Esophagus muscularis mucosa (tissue), 4 donors: ENCODE measurements around the gene FCRL5. TPM values are rescaled to one million over a fixed set of nuclear protein-coding genes. Genes with fewer than 3 reads are reported as not detected.
"Not testable (repeated sequence)": the region's sequence is repeated elsewhere in the genome, so short reads cannot be mapped to it uniquely, and the experiment has no call there.

Experiments
- DNase-seq: peaks from one replicate; pipeline ENCODE4 v3.0.0-alpha.2; 2017; ENCODE audit errors: extremely low spot score
- H3K27ac ChIP-seq, 4 donors: fragments of 200-600 bp; sonication (generic); replicated peaks in 1 of 4; 1 replicate in 3 of 4; 2 replicates in 1 of 4; pipeline ENCODE4 v1.5.1; 2016 to 2019; ENCODE audit warnings: mild to moderate bottlenecking in 1 of 4
- H3K27me3 ChIP-seq, 4 donors: fragments of 200-600 bp; sonication (generic); one replicate each; pipeline versions ENCODE4 v1.5.1 to v1.6.0; 2016 to 2019
- H3K36me3 ChIP-seq, 4 donors: fragments of 200-600 bp; sonication (generic); one replicate each; pipeline ENCODE4 v1.5.1; 2016 to 2019
- H3K4me1 ChIP-seq, 4 donors: fragments of 200-600 bp; sonication (generic); one replicate each; pipeline ENCODE4 v1.5.1; 2016 to 2019
- H3K4me3 ChIP-seq, 4 donors: fragments of 200-600 bp; sonication (generic); 1 replicate in 2 of 4; 2 replicates in 2 of 4; pipeline ENCODE4 v1.5.1; 2016 to 2019; ENCODE audit warnings: mild to moderate bottlenecking in 4 of 4, moderate library complexity in 1 of 4
- H3K9me3 ChIP-seq, 4 donors: fragments of 200-600 bp; sonication (generic); 1 replicate in 3 of 4; 2 replicates in 1 of 4; pipeline ENCODE4 v1.5.1; 2016 to 2019
- EP300 ChIP-seq: sonication (generic); formaldehyde crosslinking; IDR thresholded peaks from one replicate; pipeline ENCODE4 v1.6.1; 2017; ENCODE audit warnings: antibody characterized with exemption
- POLR2A ChIP-seq: fragments of 450-650 bp; IDR thresholded peaks from one replicate; pipeline ENCODE4 v1.6.1; 2017; ENCODE audit warnings: antibody characterized with exemption, moderate library complexity, mild to moderate bottlenecking, low read depth
- POLR2AphosphoS5 ChIP-seq, 2 donors: sonication (generic); formaldehyde crosslinking; IDR thresholded peaks; one replicate each; pipeline ENCODE4 v1.6.1; 2017; ENCODE audit warnings: antibody characterized with exemption in 2 of 2
- WGBS: methylation state at CpG from one replicate; pipeline ENCODE4 v1.1.5; 2018; 5-methylcytosine and 5-hydroxymethylcytosine counted together
- intact Hi-C: fragments of 100-400 bp; cut with DNase I; formaldehyde crosslinking; loops from one replicate; pipeline ENCODE4 v1.15.1; 2023
- total RNA-seq, 4 donors: library from RNA; depleted of rRNA; stranded (reverse); fragments of >200 nt; gene quantifications; one replicate each; pipeline versions ENCODE4 v1.1.0 to v1.2.1, GENCODE V29; 2016
- TF ChIP-seq, protein P1 (sequence below), 3 experiments: fragments of 200-600 bp in 2 of 3; fragments of 450-650 bp in 1 of 3; sonication (generic) in 2 of 3; IDR thresholded peaks; one replicate each; pipeline ENCODE4 v1.5.1; 2017 to 2019; ENCODE audit warnings: antibody characterized with exemption in 3 of 3, mild to moderate bottlenecking in 2 of 3, moderate library complexity in 1 of 3

FCRL5 gene
- total RNA-seq, 4 donors from 2014 or later = 0.50 TPM; not detected in 3

DNA sequence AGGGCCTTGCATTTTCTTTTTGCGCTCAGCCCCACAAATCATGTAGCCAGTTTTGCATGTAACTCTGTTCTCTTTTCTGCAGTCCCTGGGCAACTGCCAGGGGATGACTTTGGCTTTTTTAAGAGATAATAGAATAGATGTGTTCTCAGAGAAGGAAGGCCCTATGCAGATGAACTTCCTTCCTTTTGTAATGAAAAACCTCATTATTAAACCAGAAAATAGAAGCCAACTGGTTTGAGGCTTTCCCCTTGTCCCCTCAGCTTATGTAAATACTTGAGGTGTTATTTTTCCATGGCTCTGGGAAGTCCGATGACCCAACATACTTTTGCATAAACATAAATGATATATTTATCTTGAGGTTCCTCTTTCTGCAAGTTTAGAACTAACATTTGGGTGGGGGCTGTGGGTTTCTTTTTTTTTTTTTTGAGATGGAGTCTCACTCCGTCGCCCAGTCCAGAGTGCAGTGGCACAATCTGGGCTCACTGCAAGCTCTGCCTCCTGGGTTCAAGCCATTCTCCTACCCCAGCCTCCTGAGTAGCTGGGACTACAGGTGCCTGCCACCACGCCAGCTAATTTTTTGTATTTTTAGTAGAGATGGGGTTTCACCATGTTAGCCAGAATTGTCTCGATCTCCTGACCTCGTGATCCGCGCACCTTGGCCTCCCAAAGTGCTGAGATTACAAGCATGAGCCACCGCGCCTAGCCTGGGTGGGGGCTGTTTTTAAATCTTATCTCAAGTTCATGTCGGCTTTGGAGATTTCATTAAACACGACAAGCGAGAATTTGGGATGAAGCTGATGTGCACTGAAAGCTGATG lies 14.4 kb upstream of the FCRL5 start:
- peak; percentile 83 for DNase-seq
- Histone ChIP-seq H3K4me3 (no peak overlapping the region), H3K27ac (no peak overlapping the region), H3K27me3 (peaks cover 0 to 14% (median 0%) of the 10 kb centered on the region in 4 donors), H3K4me1 (no peaks in the 10 kb centered on the region), H3K9me3 (no peaks in the 10 kb centered on the region), H3K36me3 (no peaks in the 10 kb centered on the region)
- WGBS = 75% methylated on average over 14 of the region's 14 CpGs
- TF ChIP-seq POLR2A (no peak), EP300 (no peak), POLR2AphosphoS5 (IDR thresholded peaks at IDR 0.05) (no peak)
- TF ChIP-seq, protein P1, sequence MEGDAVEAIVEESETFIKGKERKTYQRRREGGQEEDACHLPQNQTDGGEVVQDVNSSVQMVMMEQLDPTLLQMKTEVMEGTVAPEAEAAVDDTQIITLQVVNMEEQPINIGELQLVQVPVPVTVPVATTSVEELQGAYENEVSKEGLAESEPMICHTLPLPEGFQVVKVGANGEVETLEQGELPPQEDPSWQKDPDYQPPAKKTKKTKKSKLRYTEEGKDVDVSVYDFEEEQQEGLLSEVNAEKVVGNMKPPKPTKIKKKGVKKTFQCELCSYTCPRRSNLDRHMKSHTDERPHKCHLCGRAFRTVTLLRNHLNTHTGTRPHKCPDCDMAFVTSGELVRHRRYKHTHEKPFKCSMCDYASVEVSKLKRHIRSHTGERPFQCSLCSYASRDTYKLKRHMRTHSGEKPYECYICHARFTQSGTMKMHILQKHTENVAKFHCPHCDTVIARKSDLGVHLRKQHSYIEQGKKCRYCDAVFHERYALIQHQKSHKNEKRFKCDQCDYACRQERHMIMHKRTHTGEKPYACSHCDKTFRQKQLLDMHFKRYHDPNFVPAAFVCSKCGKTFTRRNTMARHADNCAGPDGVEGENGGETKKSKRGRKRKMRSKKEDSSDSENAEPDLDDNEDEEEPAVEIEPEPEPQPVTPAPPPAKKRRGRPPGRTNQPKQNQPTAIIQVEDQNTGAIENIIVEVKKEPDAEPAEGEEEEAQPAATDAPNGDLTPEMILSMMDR (IDR thresholded peaks at IDR 0.05) = no peak
- intact Hi-C loops = no loop called here

DNA sequence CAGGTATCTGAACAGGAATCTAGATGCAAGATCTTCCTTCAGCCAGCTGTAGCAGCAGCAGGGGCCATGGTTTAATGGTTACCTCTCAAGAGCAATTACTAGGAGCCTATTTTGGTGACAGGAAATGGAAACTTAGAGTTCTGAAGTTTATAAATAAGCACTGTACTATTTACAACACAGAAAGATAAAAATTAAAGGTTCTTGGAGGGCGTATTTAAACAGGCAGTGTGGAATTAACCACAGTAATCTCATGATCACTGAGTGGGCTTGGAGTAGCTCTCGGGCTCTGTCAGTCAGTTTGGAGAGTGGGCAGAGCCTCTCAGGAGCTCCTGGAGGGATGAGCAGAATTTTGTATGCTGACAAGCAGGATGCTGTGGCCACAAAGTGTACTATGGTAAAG lies 10.2 kb upstream of the FCRL5 start:
- TF ChIP-seq, protein P1 (IDR thresholded peaks at IDR 0.05) = no peak
- TF ChIP-seq POLR2A (no peak), POLR2AphosphoS5 (IDR thresholded peaks at IDR 0.05) (no peak), EP300 (no peak)
- peak; percentile 19 for DNase-seq
- Histone ChIP-seq H3K27ac (no peak overlapping the region), H3K36me3 (no peaks in the 10 kb centered on the region), H3K4me1 (no peaks in the 10 kb centered on the region), H3K9me3 (no peaks in the 10 kb centered on the region), H3K4me3 (no peak overlapping the region), H3K27me3 (peaks cover 0 to 11% (median 0%) of the 10 kb centered on the region in 4 donors)
- intact Hi-C loops = no loop called here
- 60% methylated on average over 2 of the region's 2 CpGs for WGBS

DNA sequence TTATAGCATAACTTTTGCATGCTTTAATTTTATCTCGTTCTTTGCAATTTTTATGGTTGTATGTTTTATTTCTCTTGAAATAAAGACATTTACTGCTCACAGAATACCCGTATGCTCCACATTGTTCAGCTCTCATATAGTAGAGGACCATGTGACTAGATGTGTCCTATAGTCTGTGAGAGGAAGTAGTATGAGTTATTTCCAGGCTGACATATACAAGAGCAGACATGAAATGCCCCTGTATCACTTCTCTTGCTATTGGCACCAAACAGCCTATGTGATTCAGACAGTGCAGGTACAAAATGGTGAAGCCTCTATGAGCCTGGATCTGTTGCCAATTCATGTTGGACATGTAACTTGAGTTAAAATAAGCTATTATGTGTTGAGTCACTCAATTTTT lies 5.8 kb upstream of the FCRL5 start:
- Histone ChIP-seq H3K36me3 (no peaks in the 10 kb centered on the region), H3K27ac (no peak overlapping the region), H3K27me3 (no peaks in the 10 kb centered on the region), H3K9me3 (no peaks in the 10 kb centered on the region), H3K4me3 (no peak overlapping the region), H3K4me1 (no peaks in the 10 kb centered on the region)
- 75% methylated on average over 2 of the region's 2 CpGs for WGBS
- intact Hi-C loops = no loop called here
- peak; percentile 42 for DNase-seq
- TF ChIP-seq POLR2AphosphoS5 (IDR thresholded peaks at IDR 0.05) (no peak), EP300 (no peak), POLR2A (no peak)
- TF ChIP-seq, protein P1 (IDR thresholded peaks at IDR 0.05) = no peak

DNA sequence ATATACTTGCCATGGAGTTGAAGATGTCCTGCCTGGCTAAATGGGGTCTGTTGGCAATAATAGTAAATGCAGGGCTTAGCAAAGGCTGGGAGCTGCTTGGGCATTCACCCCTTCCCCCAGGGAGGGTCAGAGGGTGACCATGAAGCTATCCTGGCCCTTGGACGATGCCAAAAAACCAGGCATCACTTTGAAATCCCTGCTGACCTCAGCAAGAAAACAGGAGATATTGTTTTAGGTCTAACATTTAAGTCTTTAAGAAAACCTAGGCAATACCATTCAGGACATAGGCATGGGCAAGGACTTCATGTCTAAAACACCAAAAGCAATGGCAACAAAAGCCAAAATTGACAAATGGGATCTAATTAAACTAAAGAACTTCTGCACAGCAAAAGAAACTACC lies 4.2 kb downstream of the FCRL5 start:
- H3K4me3 ChIP-seq, H3K36me3 ChIP-seq, intact Hi-C loops: not testable (repeated sequence)

DNA sequence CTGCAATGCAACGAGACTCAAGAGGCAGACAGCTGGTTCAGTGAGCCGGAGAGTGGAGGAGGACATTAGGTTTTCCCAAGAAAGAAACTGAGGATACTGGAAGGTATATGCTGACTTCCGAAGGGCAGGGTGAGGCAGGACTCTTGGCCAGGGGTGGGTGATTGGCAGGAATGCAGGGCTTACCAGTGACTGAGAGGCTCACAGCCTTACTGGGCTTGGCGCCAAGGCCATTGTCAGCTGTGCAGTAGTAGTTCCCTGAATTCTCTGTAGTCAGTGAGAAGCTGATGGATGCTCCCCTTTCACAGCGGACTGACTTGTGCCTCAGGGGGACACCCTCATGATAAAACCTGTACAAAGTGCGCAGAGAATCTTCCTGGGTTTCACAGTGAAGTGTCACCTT lies 9.6 kb downstream of the FCRL5 start:
- no peak for DNase-seq

More for the DNA sequence above, 4.2 kb downstream of the FCRL5 start:
- 91% methylated on average over 1 of the region's 1 CpG for WGBS
- DNase-seq, H3K4me1 ChIP-seq, H3K27ac ChIP-seq, H3K9me3 ChIP-seq: not testable (repeated sequence)
- H3K27me3 ChIP-seq = peaks cover 0 to 15% (median 0%) of the 10 kb centered on the region in 4 donors

More for the DNA sequence above, 9.6 kb downstream of the FCRL5 start:
- Histone ChIP-seq H3K27me3 (peaks cover 0 to 11% (median 0%) of the 10 kb centered on the region in 4 donors), H3K36me3 (no peaks in the 10 kb centered on the region), H3K4me3 (no peak overlapping the region), H3K4me1 (no peaks in the 10 kb centered on the region), H3K27ac (no peak overlapping the region), H3K9me3 (no peaks in the 10 kb centered on the region)
- no peak for TF ChIP-seq POLR2A
- TF ChIP-seq, protein P1 (IDR thresholded peaks at IDR 0.05) = no peak
- TF ChIP-seq POLR2AphosphoS5 (IDR thresholded peaks at IDR 0.05) = no peak
- no peak for TF ChIP-seq EP300
- 78% methylated on average over 6 of the region's 6 CpGs for WGBS
- intact Hi-C loops = no loop called here
